ENCODE data around the gene FLT1.

FLT1 gene, protein sequence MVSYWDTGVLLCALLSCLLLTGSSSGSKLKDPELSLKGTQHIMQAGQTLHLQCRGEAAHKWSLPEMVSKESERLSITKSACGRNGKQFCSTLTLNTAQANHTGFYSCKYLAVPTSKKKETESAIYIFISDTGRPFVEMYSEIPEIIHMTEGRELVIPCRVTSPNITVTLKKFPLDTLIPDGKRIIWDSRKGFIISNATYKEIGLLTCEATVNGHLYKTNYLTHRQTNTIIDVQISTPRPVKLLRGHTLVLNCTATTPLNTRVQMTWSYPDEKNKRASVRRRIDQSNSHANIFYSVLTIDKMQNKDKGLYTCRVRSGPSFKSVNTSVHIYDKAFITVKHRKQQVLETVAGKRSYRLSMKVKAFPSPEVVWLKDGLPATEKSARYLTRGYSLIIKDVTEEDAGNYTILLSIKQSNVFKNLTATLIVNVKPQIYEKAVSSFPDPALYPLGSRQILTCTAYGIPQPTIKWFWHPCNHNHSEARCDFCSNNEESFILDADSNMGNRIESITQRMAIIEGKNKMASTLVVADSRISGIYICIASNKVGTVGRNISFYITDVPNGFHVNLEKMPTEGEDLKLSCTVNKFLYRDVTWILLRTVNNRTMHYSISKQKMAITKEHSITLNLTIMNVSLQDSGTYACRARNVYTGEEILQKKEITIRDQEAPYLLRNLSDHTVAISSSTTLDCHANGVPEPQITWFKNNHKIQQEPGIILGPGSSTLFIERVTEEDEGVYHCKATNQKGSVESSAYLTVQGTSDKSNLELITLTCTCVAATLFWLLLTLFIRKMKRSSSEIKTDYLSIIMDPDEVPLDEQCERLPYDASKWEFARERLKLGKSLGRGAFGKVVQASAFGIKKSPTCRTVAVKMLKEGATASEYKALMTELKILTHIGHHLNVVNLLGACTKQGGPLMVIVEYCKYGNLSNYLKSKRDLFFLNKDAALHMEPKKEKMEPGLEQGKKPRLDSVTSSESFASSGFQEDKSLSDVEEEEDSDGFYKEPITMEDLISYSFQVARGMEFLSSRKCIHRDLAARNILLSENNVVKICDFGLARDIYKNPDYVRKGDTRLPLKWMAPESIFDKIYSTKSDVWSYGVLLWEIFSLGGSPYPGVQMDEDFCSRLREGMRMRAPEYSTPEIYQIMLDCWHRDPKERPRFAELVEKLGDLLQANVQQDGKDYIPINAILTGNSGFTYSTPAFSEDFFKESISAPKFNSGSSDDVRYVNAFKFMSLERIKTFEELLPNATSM (N-terminal part only)

DNA sequence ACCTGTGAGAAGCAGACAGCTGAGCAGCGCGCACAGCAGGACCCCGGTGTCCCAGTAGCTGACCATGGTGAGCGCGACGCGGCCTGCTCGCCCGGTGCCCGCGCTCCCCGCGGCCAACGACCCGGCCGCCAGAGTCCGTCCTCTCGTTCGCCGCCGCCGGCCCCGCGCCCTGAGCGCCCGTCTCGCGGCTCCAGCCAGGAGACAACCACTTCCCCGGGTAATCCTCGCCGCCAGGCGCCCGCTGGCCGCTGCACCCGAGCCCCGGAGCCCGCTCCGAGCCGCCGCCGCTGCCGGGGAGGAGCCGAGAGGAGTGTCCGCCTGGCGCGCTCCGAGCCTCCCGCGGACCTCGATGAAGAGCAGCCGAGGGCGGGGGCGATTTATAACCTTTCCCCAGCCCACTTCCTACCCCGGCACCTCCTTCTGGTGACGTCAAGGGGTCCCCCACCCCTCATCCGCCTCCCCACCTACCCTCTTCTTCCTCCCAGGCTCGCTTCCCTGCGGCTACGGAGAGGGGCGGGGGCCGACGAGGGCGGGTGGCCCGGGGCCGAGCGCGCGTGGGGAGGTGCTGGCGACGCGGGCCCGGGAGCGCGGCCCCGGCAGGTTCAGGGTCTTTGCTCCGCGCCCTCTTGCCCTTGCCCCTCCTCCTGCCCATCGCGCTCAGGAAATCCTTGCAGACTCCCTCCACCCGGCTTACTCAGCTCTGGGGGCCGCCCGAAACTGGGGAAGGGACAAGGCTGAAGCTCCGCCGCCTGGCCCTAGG, at the start of gene FLT1:
FLT1 (minus strand) TSS at position 351 of the 760 bp plus-strand sequence; CDS start at position 66, 285 bp downstream.
- no peak for DNase-seq (ENCODE audit: low read depth in 2 of 2, low spot score in 1 of 2)

DNA sequence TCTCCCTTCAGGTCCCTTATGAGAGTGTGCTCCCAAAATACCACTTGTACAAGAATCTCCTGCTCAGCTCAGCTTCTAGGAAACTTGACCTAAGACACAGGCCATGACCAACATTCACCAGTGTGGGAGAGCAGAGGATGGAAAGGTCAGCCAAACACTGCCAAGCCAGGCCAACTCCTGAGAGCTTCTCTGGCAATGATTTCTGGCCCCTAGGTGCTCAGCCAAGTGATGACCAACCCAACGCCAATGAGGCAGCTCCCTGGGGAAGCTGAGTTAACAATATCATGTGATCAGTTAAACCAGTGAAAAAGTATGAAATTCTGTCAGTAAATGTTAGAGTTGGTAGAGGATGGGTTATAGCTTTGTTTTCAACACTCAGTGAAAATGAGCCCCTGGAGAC, 49.1 kb upstream of the FLT1 start:
- no peak for DNase-seq (ENCODE audit: low read depth in 2 of 2, low spot score in 1 of 2)

DNA sequence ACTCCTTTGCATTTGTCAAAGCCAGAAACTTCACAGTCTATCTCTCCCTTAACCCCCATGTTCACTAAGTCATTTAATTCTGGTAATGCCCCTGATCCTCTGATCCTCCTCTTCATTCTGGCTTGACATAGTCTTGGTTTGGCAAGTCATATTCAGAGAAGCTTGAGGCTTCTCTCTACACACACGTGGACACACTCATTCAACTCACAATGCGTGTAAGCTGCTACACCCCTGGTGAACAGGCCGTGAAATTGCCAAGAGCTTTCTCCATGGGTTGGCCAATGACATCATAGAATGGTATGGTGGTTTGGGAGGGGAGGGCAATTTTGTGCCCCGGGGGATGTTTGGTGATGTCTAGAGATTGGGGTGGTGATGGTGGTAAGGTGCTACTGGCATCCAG, 47.9 kb upstream of the FLT1 start:
- DNase-seq (ENCODE audit: low read depth in 2 of 2, low spot score in 1 of 2), result no peak

DNA sequence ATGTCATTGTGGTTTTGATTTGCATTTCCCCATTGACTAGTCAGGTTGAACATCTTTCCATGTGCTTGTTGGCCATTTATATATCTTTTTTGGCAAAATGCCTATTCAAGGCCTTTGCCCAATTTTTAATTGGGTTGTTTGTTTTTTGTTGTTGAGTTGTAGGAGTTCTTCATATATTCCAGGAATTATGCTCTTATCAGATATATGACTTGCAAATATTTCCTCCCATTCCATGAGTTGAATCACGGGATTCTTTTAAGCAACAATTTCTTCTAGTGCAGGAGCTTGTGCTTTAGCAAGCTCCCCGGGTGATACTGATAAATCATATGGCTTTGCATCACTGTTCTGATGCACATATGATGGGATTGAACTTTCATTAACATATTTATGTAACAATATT, 47.0 kb upstream of the FLT1 start:
- DNase-seq (ENCODE audit: low read depth in 2 of 2, low spot score in 1 of 2), result no peak

DNA sequence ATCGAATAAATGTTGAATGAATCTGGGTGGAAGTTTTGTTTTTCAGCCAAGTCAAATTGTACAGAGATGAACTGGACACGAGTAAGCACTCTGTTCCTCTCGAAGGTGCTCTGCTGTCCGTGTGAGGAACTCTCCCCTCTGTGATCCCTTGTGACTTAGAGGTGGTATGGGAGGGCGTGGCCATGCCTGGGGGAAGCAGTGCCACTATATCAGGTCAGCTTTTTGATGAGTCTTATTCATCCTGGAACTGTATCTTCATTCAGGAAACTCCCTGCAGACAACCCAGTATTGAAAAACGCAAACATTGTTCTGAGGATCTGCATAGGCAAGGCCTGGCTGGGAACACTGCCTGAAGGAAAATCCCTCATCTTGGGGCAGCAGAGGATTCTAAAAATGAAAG, 45.7 kb upstream of the FLT1 start:
- no peak for DNase-seq (ENCODE audit: low read depth in 2 of 2, low spot score in 1 of 2)

DNA sequence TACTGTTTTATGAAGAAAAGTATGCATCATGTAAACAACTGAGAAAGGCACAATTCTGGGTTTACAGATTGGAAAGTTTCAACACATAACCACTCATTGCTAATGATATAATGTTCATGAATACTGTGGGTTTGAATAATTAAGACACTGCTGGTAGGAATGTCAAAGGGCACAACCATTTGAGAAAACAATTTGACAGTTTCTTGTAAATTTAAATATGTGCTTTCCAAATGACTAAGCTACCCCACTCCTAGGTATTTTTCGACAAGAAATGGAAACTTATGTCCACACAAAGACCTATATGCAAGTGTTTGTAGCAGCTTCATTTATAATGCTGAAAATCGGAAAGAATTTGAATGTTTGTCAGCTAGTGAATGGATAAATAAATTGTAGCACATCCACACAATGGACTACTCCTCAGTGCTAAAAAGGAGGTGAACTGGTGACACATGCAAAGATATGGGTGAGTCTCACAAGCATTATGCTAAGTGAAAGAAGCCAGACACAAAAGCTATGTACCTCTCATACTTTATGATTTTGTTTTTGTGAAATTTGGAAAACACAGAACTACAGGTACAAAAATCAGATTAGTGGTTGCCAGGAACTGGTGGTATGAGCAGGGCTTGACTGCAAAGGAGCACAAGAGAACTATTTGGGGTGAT, 44.8 kb upstream of the FLT1 start:
- DNase-seq (ENCODE audit: low read depth in 2 of 2, low spot score in 1 of 2), result no peak

DNA sequence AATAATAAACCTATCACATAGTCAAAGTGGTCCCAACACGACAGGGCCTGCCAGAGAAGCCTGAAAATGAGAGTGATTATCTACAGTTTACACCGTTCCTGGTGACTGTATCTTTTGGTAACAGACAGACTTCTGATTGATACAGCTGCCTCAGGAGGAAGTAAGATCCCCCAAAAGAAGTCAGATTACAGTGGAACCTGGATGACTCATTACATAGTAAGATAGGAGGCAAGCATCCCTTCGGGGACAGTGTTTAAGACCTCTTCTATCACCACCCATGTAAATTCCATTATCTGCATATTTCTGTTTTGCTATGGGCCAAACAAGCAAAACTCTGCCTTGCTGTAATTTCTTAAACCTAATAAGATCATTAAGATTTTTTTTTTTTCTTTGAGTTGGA, 44.0 kb upstream of the FLT1 start:
- DNase-seq (ENCODE audit: low read depth in 2 of 2, low spot score in 1 of 2), result no peak

DNA sequence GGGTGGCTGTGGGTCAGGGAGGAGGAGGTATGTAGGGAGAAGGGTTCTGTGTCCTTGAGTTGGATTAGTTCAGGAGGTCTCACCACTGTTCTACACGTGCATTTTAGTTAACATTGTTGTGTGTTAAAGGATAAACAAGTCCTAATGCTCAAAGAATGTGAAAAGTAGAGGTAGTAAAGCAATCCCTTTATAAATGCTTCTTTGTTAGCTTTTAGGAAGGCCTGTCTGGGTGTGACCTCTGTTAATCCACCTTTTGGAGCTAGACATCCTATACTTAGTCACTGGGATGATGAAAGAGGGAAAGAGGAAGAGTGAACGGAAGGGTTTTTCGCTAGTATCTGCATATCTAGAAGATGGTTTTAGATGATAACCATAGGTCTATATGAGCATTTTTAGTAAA, 42.2 kb upstream of the FLT1 start:
- no peak for DNase-seq (ENCODE audit: low read depth in 2 of 2, low spot score in 1 of 2)

DNA sequence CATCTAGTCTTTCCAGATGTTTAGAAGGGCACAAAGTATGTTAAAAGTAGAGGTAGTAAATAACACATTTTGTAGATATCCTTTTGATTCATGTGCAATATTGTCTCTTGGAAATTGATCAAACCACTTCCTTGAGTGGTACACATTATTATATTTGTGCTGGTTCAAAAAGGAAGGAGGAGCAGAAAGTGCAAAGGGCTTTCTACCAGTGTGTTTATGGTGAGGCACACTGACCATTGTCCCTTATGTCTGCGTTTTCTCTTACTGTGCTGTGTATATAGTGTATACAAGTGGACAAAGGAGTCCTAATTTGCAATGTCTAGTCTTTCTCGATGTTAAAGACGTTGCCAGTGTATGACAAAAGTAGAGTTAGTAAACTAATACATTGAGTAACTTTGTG, 41.4 kb upstream of the FLT1 start:
- DNase-seq (ENCODE audit: low read depth in 2 of 2, low spot score in 1 of 2), result no peak

DNA sequence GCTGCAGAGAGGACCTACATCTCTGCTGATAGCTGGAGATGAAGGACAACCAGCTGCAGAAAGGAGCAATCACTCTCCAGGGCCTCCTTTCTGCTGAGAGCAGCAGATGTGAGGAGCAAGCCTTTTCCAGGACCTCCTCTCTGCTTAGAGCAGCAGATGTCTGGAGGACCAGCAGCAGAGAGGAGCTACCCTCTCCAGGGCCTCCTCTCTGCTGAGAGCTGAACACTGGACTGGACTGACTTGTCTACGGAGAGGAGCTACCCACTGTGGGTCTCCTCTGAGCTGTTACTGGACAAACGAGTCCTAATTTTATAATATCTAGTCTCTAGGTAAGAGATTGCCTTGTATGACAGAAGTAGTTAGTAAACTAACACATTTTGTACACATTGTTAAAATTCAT, 40.8 kb upstream of the FLT1 start:
- DNase-seq (ENCODE audit: low read depth in 2 of 2, low spot score in 1 of 2), result no peak

DNA sequence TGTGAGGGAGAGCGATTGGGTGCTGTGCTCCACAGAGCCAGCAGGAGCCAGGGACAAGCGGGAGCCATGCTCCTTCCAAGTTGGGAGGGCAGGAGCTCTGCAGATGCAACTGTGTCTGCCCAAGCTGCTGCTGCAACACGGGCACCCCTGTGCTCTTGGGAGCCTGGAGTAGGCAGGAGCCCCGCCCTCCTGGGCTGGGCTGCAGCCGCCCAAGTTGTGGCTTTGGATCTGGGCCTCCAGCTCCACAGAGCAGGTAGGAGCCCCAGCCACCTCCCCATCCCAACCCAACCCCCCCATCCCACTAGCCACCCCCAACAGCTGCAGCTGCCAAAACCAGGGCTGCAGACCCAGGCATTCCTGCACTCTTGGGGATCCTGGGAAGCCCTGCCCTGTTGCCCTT, 39.9 kb upstream of the FLT1 start:
- DNase-seq (ENCODE audit: low read depth in 2 of 2, low spot score in 1 of 2), result no peak

DNA sequence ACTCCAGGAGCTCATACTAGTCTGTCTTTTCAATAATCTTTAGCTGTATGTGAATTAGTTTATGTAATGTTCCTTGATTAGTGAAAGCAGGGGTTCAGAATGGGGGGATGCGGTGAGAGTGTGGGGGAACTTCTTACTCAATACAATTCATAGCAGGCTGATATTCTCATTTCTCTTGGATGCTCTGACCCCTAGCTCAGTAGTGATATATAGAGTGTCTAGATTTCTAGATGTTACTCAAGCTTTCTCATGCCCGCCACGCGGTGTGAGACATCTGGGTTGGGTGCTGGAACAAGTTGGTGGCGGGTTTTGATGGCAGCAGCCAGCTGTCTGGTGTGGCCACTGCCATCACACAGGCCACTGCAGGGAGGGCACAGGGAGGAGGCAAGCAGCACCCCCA, 39.3 kb upstream of the FLT1 start:
- no peak for DNase-seq (ENCODE audit: low read depth in 2 of 2, low spot score in 1 of 2)

DNA sequence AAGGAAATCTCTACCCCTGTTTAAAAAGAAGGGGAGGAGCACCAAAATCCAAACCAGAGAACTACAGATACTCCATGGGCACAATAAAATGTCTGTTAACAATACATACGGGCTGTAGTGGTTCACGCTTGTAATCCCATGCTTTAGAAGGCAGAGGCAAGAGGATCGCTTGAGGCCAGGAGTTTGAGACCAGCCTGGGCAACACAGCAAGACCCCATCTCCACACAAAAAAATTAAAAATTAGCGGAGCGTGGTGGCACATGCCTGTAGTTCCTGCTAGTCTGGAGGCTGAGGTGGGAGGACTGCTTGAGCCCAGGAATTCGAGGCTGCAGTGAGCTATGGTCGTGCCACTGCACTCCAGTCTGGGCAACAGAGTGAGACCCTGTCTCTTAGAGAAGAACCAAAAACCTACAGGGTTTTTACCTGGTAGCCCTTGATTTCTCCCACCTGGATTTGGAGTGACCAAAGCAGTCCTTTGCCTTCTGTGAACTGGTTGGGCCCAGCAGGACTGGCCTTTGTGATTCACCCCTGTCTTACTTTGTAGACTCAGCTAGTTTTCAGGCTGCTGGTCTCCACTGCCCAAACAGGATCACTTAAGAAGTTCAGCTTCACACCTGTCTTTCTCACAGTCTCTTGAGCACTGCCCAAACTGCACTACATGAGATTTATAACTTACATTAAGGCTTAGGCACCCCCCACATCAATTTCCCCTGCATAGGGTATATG, 38.7 kb upstream of the FLT1 start:
- DNase-seq (ENCODE audit: low read depth in 2 of 2, low spot score in 1 of 2), result no peak

DNA sequence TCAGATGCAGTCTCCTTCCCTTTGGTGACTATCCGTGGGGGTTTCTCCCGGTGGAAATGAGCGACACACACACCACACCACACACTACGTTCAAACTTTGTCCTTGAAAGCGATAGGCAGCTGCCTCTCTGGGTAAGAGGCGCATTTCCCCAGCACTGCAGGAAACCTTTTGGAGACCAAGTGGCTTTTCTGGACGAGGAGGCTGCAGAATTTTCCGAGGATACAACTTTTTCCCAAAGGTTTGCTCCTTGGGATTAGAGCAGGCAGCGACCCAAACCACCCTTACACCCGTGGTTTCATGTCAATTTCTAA, 38.2 kb upstream of the FLT1 start:
- no peak for DNase-seq (ENCODE audit: low read depth in 2 of 2, low spot score in 1 of 2)

DNA sequence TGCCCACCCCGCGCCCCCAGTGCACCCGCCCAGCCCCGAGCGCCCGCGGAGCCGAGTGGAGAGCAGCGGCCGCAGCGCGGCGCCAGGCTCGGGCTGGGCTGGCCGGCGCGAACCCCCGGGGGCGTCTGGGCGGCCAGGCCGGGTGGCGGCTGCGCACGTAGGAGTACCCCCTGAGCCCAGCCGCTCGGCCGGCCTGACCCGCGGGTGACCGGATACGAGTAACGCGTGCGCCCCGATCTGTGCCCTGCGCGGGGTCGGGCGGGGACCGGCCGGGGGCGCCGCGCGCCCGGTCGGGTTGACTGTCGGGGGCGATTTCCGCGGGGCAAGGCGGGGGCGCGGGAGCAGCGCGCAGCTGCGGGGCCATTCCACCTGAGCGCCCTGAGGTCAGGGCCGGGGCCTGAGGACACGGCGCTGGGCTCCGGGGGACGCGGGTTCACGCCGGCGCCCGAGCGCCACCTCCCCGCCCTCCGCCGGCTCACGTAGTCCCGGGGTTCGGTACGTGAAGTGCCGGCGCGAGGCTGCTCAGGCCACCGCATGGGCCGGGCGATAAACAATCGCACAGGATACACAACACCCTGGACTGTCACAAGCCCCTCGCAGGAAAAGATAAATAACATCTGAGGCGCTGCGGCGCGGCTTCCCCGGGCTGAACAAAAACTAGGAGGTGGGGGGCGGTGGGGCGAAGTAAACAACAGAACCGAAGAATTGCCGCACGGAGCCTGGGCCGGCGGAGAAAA, 37.6 kb upstream of the FLT1 start:
- DNase-seq (ENCODE audit: low read depth in 2 of 2, low spot score in 1 of 2), result no peak

DNA sequence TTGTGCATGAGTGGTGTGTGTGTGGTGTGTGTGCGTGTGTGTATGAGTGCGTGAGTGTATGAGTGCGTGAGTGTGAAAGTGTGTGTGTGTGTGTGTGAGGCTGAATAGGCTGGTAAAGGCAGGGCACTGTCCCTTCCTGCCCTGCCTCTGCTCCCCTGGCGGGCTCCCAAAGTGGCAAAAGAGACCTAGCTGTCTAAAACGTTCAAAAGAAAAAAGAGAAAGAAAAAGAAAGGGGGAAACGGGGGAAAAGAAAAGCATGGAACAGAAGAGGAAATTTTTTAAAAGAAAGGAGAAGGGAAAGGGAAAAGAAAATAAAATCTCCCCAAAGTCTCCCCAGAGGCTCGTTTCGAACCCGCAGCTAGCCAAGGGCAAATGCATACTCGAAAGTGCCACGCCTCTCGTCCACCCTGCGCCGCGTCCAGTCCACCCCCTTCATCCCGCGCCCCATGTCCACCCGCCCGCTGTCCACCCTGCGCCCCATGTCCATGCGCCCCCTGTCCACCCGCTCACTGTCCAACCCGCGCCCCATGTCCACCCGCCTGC, 37.0 kb upstream of the FLT1 start:
- DNase-seq (ENCODE audit: low read depth in 2 of 2, low spot score in 1 of 2), result no peak

DNA sequence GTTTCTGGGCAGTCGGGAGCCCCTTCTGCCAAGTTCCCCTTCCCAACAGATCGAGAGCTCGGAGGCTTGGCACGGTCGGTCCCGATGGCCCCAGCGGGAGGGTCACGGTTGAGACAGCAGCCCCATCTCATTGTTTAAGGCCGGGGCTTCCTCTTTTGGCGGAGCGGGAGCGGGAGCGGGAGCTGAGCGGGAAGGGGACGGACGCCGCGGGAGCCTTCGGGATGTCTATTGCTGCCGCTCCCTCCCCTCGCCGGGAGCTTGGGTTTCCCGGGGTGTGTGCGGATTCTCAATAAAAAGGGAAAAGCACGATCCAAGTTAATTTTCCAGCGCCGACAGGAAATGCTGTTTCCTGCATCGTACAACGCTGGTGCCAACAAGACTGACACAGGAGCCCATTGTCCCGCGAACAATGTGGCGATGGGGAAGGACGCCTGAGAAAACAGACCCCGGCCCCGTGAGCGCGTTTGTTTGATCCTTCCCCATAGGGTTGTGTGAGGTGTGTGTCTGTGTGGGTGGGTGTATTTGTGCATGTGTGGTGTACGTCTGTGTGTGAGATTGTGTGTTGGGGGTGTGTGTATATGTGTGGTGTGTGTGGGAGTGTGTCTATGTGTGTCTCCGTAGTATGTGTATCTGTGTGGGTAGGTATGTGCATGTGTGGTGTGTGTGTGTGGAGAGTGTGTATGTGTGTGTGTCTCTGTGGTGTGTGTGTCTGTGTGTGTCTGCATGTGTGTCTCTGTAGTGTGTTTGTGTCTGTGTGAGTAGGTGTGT, 36.3 kb upstream of the FLT1 start:
- DNase-seq (ENCODE audit: low read depth in 2 of 2, low spot score in 1 of 2), result no peak

DNA sequence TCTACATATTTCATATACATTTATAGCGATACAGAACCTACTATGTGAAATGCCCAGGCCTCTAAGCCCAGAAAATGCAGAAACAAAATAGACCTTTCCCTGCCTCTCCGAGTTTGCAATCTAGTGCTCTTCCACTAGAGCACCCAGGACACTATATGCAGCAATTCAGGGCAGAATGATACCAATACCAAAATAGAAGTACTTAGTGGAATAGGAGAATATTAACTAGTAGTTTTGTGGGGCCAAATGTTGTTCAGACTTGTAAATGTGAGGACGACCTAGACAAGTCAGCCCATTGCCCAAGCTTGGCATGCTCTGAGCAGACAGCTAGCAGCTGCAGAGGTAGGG, 35.8 kb upstream of the FLT1 start:
- no peak for DNase-seq (ENCODE audit: low read depth in 2 of 2, low spot score in 1 of 2)

Data from stimulated activated CD8-positive, alpha-beta memory T cell treated with anti-CD3 and anti-CD28 coated beads, Interleukin-4, amount 100 ng/mL, for 1 hour (primary cell).